HG03135 (cell line): Measurements from ENCODE around the gene DPT.
"Not testable (repeated sequence)": the region's sequence is repeated elsewhere in the genome, so short reads cannot be mapped to it uniquely, and the experiment has no call there.

Experiments
- ATAC-seq: cut with Tn5 transposase; IDR thresholded peaks from one replicate; pipeline ENCODE4 v1.9.1; 2021; ENCODE audit warnings: mild to moderate bottlenecking, moderate library complexity; ENCODE audit not compliant: unreplicated experiment

Gene DPT

DNA sequence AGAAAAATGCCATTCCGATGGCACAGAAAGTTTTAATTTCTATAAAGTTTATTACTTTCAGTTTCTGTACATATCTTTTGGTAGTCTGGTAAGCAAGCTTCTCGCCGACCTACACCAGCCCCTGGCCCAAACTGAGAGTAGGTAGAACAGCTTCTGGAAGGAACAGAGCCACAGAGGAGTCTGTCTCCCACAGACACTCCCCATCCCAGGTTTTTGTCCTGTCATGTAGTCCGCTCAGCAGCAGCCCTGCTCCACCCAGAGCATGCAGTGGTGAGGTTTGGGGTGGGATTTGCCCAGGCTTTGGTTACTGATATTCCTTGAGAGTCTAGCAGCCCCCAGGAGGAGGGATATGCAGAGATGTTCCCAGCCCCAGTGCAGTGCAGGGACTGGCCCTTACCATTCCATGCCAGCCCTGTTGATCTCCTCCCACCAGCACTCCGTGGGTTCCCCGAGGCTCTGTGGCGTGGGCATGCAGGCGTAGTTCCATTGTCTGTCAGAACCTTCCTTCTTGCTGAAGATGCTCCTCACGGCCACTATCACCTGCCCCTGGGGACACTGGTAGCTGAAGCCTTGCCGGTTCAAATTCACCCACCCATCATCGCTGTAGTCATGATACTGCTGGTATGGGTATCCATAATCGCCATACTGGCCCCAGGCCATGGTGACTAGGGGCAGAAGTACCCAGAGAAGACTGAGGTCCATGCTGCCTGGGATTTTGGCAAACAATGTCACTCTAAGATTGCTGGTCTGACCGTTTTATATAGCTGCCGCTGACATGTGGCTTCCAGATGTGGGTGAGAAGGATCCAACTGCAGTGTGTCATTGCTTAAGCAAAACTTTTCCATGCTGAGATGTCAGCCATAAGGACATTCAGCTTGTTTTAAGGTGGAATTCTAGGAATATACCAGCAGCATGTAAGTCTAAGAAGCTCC, at the start of gene DPT:
TSS of gene DPT (minus strand) at position 734 of the 932 bp plus-strand sequence. CDS start at position 702, 32 bp downstream.
- ATAC-seq: no peak

DNA sequence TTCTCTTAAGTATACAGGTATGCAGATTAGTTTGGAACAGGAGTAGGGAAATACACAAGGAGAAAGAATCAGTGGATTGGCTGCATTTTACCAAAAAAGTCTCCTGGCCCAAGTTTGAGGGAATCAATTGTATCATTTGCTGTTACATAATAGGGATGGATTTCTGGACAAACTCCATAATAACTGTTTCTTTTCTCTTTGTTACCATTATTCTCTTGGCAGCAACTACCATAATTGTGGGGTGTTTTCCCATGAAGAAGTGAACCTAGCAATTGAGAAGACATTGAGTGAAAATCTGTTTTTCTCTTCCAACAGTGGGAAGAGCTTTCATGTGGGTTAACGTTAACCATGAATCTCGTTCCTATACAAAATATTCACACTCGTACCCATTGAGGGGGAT, 46.4 kb upstream of the DPT start:
- ATAC-seq: no peak

- ATAC-seq: no peak
Measured at GRCh38 chr1:168774241-168774640, 45.2 kb upstream of the DPT start.

DNA sequence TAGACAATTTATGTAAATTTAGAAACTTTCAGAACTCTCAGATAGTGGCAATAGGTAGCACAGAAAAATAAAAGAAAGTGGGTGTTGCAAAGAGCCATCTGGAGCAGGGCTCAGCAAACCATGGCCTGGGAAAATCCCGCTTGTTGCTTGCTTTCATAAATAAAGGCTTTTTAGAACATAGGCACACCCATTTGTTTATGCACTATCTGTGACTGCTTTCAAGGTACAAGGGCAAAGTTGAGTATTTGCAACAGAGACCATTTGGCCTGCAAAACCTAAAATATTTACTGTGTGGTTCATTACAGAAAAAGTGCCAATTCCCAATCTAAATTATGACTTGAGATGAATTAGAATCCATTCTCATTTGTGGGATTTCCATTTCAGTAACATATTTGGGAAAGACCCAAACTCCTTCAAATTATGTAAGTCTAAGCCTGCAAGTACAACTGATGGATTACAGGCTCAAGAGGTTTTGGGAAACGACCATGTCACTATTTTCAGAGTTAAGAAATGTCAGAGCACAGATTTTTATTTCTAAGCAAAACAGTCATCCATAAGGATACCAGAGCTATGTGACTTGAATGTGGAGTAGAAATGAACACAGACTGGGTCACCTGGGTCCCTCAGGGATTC, 43.5 kb upstream of the DPT start:
- no peak for ATAC-seq

- no peak for ATAC-seq
Measured at GRCh38 chr1:168771104-168771630, 42.2 kb upstream of the DPT start.

DNA sequence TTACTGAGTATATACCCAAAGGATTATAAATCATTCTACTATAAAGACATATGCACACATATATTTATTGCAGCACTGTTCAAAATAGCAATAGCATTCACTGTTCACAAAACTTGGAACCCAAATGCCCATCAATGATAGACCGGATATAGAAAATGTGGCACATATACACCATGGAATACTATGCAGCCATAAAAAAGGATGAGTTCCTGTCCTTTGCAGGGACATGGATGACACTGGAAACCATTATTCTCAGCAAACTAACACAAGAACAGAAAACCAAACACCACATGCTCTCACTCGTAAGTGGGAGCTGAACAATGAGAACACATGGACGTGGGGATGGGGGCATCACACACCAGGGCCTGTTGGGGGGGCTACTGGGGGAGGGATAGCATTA, 40.9 kb upstream of the DPT start:
- ATAC-seq: not testable (repeated sequence)

DNA sequence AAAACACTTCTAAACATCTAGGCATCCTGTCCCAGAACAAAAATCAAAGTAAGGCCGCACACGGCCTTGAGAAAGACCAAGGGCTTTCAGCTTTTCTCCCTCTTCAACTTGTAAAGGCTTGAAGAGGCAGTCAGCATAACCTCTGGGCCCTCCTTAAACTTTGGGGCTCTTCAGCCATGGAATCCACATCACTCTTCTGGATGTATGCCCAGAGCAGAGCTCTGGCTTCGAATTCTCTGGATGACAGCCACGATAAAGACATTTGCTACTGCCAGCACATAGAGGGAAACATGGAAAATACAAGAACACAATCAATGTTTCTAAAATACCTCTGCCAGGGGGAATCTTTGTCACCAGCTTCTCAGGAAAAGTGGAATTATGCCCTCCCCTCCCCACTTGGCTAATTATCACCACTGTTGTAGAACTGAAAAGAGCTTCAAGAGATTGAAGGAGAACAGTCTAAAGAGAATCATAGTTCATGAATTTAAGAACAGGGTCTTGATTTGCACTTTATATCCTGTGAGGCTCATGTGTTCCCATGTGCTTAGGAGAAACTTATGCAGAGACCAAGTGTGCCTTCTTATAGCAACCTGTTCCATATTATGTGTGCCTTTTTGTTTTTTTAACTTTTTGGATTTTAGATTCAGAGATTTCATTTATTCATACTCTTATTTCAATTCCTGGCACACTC, 39.0 kb upstream of the DPT start:
- no peak for ATAC-seq

- no peak for ATAC-seq
Measured at GRCh38 chr1:168766568-168766967, 37.6 kb upstream of the DPT start.

- no peak for ATAC-seq
Measured at GRCh38 chr1:168763031-168763430, 34.0 kb upstream of the DPT start.

DNA sequence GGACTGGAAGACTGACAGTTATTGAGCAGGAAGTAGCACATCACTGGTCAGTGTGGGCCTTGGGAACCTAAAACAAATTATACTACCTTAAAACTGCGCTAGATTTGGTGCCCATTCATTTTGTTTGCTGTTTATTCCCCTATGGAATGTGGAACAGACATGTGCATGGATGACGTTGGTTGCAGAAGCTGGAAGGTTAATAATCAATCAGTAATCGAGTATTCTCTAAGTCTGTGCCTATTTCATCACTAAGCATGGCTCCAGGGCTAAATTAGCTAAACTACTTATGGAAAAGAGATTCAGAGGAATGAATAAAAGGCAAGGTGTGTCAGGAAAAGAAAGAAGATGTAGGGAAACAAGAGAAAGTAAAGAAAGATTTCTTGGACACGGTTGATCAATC, 33.5 kb upstream of the DPT start:
- ATAC-seq: no peak

GRCh38 chr1:168760781-168761180, 31.8 kb upstream of the DPT start:
- no peak for ATAC-seq

- ATAC-seq: no peak
Measured at GRCh38 chr1:168760241-168760640, 31.2 kb upstream of the DPT start.

GRCh38 chr1:168759077-168759476, 30.1 kb upstream of the DPT start:
- no peak for ATAC-seq

DNA sequence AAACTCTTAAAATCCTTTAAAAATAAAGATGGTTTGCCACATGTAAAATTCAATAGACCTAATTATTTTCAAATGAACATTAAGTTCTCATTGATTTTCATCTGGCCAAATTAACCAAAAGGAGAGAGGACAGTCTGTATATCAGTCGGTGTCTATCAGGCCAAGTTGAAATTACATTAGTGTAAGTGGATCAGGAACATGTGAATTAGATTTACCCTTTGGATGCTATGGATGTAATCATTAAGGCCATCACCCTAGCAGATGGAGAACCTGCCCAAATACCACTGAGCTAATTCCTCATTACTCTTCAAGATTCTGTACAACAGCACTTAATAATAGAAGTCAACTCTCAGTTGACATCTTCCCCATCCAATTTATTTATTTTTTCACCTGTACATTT, 29.5 kb upstream of the DPT start:
- no peak for ATAC-seq

DNA sequence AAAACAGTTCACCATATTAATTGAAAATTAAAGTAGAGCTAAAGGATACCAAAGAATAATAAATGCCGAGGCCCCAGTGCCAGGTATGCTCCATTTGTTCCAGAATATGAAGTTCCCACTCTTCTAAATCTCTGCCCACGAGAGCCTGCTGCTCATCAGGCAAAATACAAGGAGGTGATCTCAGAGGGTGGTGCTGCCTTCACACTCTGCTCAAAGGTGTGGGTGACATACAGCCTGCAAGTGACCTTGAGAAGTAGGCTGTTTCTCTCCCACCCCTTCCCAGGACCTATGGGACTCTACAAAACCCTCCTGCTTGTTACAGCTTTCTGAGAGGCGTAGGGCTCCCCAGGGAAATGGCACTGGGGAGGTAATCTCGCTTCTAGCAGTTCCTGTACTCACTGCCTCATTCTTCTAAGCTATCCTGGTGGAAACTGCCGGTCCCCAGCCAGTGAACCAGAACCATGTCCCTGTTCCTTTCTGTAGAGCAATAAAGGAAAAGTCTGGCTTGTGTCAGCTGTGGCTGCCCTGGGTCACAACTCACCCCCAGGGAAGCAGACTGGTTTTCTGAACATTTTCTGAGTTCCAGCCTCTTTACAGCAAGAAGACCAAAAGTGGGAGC, 26.9 kb upstream of the DPT start:
- ATAC-seq: no peak

GRCh38 chr1:168752171-168752832, 23.3 kb upstream of the DPT start:
- ATAC-seq: no peak

- no peak for ATAC-seq
Measured at GRCh38 chr1:168751195-168751650, 22.2 kb upstream of the DPT start.

GRCh38 chr1:168742994-168743650, 14.1 kb upstream of the DPT start:
- ATAC-seq: no peak

DNA sequence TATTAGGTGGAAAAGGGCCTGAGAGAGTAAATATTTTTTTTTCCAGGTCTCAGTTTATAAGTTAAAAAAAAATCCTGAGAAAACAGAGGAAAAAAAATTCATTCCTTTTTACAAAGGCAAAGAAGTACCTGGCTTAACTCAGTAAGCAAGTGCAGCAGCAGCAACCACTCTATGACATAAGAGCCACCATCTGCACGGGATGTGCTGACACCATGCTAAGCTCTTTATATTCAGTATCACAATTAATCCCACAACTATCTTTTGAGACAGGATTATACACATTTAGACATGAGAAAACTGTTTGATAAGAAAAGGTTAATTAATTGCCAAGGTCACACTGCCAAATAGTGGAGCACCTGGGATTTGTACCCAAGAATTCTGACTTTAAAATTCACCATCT, 13.4 kb upstream of the DPT start:
- ATAC-seq: no peak

GRCh38 chr1:168739908-168740307, 10.9 kb upstream of the DPT start:
- no peak for ATAC-seq
